GM19193 (cell line): Measurements from ENCODE around the gene PNKD.

Experiments used
- POLR2A ChIP-seq: IDR thresholded peaks from 4 replicates; pipeline ENCODE4 v1.6.1; 2011; ENCODE audit not compliant: insufficient read depth, insufficient read length; ENCODE audit errors: extremely low read depth

Gene PNKD

DNA sequence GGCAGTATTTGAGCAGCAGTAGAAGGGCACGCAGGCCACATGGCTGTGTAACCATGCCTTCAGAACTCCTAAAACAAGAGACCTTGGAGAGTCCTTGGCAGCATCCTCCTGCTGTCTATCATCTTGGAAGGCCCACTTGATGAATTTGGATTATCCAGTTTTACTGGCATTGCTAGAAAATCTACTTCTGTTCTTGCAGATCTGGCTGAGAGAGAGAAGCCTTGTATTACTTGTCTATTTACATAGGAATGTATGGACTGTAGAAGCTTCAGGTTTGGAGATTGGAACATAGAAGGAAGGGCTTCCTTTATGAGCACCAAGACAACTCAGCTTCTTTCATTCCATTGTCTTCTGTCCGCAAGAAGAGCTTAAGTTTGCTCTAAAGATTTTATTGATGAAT lies 25.7 kb upstream of the PNKD start:
- TF ChIP-seq POLR2A: no peak

DNA sequence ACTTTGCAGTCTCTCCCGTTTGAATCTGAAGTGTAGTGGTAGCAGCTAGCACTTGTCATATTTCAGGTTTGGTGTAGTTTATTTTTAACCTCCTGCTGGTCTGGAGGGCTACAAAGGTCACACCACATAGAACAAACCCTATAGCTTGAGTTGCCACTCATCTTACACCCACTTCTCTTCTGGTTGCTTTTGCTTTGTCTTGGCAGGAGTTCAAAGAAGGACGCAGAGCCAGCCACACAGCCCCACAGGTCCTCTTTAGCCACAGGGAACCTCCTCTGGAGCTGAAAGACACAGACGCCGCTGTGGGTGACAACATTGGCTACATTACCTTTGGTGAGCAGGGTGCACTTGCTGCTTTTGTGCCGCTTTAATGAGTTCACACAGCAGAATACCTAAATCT lies 25.1 kb upstream of the PNKD start:
- TF ChIP-seq POLR2A: no peak

DNA sequence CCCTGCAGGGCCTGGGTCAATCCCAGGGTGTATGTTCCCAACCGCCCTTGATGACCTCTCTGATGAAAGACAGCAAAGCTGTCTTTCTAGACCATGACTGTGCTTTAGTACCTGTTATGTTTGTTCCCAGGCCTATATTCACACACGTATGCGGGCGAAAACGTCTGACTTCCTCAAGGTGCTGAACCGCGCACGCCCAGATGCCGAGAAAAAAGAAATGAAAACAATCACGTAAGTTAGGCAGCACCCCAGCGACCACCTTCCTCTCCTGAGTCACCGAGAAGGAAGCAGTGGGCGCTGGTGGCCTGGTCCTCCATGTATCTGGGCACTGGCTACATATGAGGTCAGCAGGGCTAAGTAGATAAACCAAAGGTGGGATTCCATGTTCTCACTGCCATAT lies 20.6 kb upstream of the PNKD start:
- no peak for TF ChIP-seq POLR2A

DNA sequence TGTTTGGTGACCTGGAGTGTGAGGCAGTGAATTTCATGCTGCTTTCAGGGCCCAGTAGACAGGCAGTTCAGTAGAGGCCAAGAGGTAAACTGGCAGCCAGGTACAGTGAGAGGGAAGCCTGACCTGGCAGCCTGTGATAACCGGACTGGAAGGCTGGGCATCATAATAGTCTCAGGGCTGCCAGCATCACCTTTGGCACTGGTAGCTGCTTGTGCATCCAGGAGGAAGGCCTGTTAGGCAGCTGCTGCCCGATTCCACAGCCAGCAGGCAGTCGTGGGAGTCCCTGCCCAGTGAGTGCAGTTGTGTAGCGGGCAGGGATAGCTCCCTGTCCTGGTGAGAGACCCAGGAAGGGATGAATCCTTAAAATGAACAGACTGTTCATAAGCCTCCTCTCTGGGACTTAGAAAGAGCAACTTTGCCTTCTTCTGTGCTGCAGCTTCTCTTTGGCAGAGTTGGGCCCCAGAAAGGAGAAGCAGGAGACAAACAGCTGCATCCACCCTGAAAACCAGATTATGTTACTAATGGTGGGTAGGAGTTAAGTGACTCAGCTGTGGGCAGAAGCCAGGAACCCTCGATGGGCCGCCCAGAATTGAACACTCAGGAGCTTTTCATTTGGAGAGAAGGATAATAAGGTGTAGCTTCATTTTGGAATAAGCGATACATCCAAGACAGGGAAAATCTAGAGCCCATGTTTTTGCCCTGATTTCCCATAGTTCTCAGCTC lies 17.6 kb upstream of the PNKD start:
- TF ChIP-seq POLR2A: no peak

DNA sequence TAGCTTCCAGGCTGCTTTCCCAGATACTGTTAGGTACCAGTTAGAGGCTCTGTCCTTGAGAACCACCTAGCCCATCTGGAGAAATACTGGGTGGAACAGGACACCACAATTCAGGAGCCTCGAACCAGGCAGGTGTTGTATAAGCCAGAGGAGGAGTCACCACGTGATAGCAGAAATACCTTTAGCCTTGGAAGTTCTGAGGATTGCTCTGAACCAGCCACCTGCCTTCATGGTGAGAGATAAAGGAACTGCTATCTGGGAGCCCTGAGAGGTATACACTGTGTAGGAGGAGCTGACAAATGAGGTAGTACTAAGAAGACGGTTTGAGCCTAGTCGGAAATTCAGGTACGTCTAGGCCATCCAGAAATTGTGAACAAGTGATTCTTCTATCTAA lies 17.1 kb upstream of the PNKD start:
- no peak for TF ChIP-seq POLR2A

DNA sequence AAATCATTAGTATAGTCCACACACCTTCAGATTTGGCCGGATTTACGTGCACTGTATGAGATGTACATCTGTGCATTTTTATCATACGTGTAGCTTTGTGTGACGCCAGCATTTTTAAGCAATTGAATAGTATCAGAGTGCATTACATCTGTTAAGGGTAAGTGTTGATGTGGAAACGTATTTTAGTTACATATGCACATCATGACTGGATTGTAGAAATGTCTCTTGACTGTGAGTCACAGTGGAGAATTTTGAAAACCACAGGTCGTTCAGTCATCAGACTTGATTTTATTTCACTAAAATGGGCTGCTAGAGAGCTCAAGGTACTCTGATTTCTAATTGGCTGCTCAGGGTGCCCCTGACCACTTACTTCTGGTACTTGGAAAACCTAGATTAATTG lies 14.9 kb upstream of the PNKD start:
- no peak for TF ChIP-seq POLR2A

DNA sequence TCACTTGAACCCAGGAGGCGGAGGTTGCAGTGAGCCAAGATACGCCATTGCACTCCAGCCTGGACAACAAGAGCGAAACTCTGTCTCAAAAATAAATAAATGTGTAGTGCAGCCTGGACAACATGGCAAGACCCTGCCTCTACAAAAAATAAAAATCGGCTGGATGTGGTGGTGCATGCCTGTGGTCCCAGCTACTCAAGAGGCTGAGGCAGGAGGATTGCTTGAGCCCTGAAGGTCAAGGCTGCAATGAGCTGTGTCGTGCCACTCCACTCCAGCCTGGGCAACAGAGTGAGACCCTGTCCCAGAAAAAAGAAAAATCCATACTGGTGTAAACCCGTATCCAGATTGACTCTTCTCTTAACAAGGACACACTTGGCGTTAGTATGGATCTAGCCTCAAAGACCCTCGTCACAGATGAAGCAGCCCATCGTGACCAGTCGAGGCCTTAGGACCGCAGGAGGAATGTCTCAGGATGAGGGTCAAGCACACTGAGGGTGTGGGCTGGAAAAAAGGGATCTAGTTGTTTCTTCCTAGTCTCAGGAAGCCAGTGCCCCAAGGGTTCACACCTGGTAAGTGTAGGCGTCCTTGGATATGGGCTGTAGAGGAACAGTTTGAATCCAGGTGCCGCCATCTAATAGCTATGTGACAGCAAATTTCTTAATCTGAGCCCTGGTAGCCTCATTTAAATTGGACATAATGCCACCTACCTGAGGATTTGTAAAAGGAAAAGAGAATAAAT lies 13.5 kb upstream of the PNKD start:
- no peak for TF ChIP-seq POLR2A

DNA sequence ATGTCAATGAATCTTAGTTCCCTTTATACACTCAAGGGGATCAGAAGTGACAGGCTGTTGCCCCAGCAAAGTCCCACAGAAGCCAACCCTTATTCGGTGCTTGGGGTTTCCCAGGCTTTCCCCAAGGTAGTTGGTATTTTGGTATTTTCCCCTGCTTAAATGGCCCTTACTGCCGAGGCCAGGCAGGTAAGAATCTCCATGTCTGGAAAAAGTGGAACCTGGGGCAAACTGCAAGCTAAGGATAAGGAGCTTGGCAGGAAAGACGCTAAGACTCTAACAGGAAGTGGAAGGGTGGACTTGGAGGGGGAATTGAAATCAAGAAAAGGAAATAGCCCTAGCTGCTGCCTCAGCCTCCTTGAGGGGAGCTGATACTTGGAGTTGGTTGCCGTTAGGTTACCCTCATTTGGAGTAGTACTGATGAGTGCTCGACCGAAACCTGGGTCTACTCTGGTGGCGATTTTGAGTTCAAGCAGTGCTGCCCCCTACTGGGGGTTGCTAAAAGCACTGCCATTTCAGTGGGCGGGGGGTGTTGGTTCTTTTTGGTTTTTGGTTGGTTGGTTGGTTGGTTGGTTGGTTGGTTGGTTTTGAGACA lies 12.8 kb upstream of the PNKD start:
- no peak for TF ChIP-seq POLR2A

DNA sequence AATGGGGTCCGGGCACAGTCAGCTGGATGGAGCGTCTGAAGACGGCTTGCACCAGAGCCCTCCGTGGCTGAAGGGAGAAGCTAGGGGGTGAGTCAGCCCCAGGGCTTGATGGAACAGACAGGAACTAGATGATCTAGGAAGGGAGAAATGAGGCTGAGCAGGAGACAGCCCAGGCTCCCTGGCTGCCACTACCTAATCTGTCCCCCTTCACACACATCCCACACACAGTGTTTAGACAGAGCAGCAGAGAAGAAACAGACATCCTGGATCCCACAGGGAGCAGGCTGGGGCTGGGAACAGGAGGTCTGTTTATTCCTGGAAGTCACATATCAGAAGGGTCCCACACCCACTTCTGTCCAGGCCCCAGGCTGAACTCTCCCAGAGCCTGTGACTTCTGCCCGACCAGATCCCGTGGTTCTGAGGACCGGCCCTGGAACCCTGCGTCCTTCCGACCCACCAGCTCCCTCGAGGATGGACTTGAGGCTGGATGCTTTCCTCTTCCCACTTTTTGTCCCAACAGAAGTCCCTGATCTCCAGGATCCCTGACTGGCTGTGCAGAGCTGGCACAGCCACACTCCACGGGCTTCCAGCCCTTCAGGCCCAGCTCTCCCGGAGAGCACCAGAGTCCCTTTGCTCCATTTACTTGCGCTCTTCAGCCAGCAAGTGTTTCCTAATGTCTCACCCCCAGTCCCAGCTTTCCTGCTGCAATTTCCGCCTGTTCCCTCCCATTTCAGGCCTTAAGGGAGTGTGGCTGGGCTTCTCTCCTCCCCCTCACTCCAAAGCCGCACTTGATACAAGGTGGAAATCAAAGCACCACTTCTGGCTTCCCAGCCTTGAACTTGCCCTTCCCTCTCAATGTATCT lies 11.0 kb upstream of the PNKD start:
- no peak for TF ChIP-seq POLR2A

DNA sequence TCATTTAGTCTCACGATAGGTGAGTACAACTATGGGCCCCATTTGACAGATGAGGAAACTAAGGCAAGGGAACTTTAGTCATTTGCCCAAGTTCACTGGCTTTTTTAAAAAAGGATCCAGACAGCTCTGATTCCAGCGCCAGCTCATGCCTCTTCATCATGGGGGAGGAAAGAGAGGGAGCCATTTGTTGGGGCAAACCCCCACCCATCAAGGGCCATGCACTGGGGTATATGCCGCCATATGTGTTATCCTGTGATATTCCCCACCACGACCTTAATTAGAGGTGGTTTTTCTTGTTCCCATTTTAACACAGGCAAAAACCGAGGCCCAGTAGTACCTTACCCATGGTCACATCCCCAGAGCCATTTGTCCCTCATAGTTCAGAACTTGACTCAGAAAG lies 10.2 kb upstream of the PNKD start:
- no peak for TF ChIP-seq POLR2A

DNA sequence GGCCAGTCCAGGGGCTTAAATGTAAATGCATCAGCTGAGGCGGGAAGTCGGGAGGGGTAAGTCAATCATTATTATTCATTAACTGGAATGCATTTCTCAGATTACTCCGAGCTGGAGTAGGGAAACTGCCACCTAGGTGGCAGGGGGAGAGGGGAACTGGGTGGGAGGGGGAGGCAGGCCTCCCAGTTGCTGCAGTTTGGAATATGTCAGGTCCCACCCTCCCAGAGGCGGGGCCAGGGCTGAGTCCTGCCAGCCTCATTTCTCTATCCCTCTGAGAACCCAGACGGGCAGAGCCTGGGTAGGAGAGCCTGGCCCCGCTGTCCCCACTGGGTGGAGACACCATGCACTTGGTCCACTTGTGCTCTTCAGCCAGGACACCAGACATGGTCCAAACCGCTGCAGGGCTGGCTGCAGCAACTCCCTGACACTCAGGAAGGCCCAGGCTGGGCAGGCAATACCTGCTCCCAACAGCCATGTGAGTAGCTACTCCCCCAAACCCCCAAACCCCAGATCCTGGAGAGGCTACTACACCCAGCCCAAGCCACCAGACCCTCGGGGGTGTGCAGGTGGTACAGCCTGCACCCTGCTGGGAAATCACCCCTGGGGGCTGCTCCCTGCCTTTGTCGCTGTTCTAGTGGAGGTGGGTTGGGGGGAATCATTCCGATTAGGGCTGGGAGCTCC lies 9.4 kb upstream of the PNKD start, which contains the start of gene GPBAR1:
TSS of gene GPBAR1 (plus strand) at position 274 of the 681 bp plus-strand sequence. CDS start 1,710 bp downstream, outside the sequence.
- no peak for TF ChIP-seq POLR2A

DNA sequence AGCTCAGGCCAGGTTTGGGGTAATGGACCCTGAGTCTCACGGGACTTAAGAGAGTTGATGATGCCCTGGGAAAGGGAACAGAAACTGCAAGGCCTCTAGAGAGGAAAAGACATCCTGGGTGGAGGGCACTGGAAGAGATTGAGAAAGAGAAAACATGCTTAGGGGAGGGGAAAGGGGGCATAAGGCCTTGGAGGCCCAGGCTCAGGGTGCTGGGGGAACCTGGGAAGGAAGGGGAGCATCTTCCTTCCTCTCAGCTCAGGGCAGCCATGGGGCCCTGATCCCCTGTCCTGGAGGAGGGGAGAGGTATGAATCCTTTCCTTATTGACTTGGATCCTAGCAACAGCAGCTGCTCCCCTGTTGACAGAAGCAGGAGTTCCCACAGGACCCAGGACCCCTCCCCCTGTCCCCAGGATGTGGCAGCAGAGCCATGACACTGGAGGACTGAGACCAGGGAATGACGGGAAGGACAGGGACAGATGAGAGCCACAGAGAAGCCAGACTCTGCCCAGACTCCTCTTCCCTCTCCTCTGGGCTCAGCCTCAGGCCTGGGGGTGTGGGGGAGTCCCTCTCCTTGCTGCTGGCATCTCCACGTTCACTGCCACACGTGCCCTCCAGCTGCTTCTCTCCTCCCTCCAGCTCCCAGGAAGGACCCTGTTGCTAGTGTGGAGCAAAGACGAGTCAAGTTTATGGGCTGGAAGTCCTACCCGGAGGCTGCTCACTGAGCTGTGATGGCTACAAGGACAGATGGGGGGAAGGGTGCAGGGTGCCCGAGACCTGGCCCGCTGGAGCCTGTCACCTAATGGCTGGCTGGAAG lies 8.7 kb upstream of the PNKD start:
- TF ChIP-seq POLR2A: no peak

DNA sequence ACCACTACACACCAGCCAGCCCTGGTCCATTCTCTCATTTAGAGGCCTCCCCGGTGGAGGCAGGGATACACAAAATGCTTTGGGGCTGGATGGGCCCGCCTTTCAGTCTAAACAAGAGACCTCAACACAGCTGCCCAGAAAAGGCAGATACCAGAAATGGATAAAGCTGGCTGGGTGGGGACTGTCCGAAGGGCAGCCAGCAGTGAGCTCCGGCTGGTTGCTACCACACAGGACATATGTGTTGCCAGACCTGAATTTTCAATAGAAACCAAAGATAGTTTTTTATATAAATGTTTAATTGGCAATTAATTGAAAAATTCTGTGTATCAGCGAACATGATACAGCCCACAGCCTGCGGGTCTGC lies 8.1 kb upstream of the PNKD start:
- TF ChIP-seq POLR2A: no peak
